ENCODE results near the gene PNKD.
"Not testable (repeated sequence)": the region's sequence is repeated elsewhere in the genome, so short reads cannot be mapped to it uniquely, and the experiment has no call there.

PNKD gene

GRCh38 chr2:218272531-218273212 is 2.4 kb downstream of the PNKD start:
- no peak for TF ChIP-seq SPI1 (IDR thresholded peaks at IDR 0.05; ENCODE audit: borderline replicate concordance, low read depth)
- TF ChIP-seq CTCF (IDR thresholded peaks at IDR 0.05; ENCODE audit: insufficient read depth, low read length), result peak; percentile 94
- no peak overlapping the region for H3K27ac ChIP-seq (replicated peaks)
- DNase-seq (ENCODE audit: low read depth in 1 of 2, low spot score in 1 of 2), result peak; percentile 68 to 82
- H3K27me3 ChIP-seq (ENCODE audit: insufficient read depth, poor library complexity, severe bottlenecking), result no peaks in the 10 kb centered on the region
- no peak overlapping the region for H3K4me3 ChIP-seq (replicated peaks; ENCODE audit: insufficient read depth, low read length)

DNA sequence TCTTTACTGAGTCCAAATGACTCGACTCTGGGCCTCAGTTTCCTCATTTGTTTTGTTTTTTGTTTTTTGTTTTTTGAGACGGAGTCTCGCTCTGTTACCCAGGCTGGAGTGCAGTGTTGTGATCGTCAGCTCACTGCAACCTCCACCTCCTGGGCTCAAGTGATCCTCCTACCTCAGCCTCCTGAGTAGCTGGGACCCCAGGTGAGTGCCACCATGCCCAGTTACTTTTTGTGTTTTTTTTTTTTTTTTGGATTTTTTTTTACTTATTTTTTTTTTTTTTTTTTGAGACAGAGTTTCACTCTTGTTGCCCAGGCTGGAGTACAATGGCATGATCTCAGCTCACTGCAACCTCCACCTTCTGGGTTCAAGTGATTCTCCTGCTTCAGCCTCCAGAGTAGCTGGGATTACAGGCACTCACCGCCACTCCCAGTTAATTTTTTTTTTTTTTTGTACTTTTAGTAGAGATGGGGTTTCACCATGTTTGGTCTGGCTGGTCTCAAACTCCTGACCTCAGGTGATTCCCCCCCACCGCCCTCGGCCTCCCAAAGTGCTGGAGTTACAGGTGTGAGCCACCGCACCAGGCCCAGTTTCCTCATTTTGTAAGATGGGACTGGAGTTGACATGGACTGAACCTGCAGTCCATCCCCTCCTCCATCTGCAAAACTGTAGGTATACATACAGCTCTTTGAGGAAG is 3.0 kb downstream of the PNKD start:
- not testable (repeated sequence) for H3K27me3 ChIP-seq (ENCODE audit: insufficient read depth, poor library complexity, severe bottlenecking); H3K27ac ChIP-seq (replicated peaks); DNase-seq (ENCODE audit: low read depth in 1 of 2, low spot score in 1 of 2); H3K4me3 ChIP-seq (replicated peaks; ENCODE audit: insufficient read depth, low read length)

- Histone ChIP-seq H3K27me3 (ENCODE audit: insufficient read depth, poor library complexity, severe bottlenecking) (no peaks in the 10 kb centered on the region), H3K4me3 (replicated peaks; ENCODE audit: insufficient read depth, low read length) (no peak overlapping the region), H3K27ac (replicated peaks) (no peak overlapping the region)
- TF ChIP-seq POLR2AphosphoS5 (IDR thresholded peaks at IDR 0.05; ENCODE audit: low read depth) (no peak), SPI1 (IDR thresholded peaks at IDR 0.05; ENCODE audit: borderline replicate concordance, low read depth) (no peak), CTCF (IDR thresholded peaks at IDR 0.05; ENCODE audit: insufficient read depth, low read length) (no peak), GABPA (IDR thresholded peaks at IDR 0.05; ENCODE audit: low read depth) (no peak)
- TF ChIP-seq, protein P1, sequence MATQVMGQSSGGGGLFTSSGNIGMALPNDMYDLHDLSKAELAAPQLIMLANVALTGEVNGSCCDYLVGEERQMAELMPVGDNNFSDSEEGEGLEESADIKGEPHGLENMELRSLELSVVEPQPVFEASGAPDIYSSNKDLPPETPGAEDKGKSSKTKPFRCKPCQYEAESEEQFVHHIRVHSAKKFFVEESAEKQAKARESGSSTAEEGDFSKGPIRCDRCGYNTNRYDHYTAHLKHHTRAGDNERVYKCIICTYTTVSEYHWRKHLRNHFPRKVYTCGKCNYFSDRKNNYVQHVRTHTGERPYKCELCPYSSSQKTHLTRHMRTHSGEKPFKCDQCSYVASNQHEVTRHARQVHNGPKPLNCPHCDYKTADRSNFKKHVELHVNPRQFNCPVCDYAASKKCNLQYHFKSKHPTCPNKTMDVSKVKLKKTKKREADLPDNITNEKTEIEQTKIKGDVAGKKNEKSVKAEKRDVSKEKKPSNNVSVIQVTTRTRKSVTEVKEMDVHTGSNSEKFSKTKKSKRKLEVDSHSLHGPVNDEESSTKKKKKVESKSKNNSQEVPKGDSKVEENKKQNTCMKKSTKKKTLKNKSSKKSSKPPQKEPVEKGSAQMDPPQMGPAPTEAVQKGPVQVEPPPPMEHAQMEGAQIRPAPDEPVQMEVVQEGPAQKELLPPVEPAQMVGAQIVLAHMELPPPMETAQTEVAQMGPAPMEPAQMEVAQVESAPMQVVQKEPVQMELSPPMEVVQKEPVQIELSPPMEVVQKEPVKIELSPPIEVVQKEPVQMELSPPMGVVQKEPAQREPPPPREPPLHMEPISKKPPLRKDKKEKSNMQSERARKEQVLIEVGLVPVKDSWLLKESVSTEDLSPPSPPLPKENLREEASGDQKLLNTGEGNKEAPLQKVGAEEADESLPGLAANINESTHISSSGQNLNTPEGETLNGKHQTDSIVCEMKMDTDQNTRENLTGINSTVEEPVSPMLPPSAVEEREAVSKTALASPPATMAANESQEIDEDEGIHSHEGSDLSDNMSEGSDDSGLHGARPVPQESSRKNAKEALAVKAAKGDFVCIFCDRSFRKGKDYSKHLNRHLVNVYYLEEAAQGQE (IDR thresholded peaks at IDR 0.05; ENCODE audit: insufficient replicate concordance, low read depth), result no peak
- DNase-seq (ENCODE audit: low read depth in 1 of 2, low spot score in 1 of 2), result no peak
Observed at GRCh38 chr2:218273908-218274249, 3.6 kb downstream of the PNKD start.

DNA sequence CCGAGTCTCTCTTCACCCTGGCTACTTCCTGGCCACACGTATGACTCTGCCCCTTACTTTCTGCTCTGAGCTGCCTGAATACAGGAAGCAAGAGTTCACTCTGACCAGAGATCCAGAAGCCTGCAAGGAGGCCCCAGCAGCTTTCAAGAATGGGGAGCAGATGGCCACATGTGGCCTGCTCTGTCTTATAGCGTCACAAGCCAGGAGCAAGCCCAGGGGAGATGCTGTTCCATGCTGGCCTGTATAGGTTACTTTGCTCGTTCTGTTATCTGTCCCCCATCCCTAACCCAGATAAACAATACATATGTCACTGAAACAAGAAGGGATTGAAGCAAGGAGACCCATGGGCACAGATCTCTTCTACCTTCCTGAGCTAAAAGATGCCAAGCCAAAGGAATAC is 4.3 kb downstream of the PNKD start:
- H3K4me3 ChIP-seq (replicated peaks; ENCODE audit: insufficient read depth, low read length), result no peak overlapping the region
- DNase-seq (ENCODE audit: low read depth in 1 of 2, low spot score in 1 of 2), result no peak
- H3K27me3 ChIP-seq (ENCODE audit: insufficient read depth, poor library complexity, severe bottlenecking), result no peaks in the 10 kb centered on the region
- TF ChIP-seq SPI1 (IDR thresholded peaks at IDR 0.05; ENCODE audit: borderline replicate concordance, low read depth) (no peak), POLR2AphosphoS5 (IDR thresholded peaks at IDR 0.05; ENCODE audit: low read depth) (no peak), CTCF (IDR thresholded peaks at IDR 0.05; ENCODE audit: insufficient read depth, low read length) (no peak), GABPA (IDR thresholded peaks at IDR 0.05; ENCODE audit: low read depth) (no peak)
- TF ChIP-seq, protein P1 (IDR thresholded peaks at IDR 0.05; ENCODE audit: insufficient replicate concordance, low read depth), result no peak
- H3K27ac ChIP-seq (replicated peaks), result no peak overlapping the region; the same call in 1 of the 2 replicates
